GM19238 (cell line): ENCODE data around the gene IL3.
"Not testable (repeated sequence)": the region's sequence is repeated elsewhere in the genome, so short reads cannot be mapped to it uniquely, and the experiment has no call there.

Experiments used
- DNase-seq: peaks from one replicate; pipeline ENCODE4 v3.0.0; 2011; ENCODE audit warnings: low spot score; ENCODE audit not compliant: insufficient read length

Gene IL3

GRCh38 chr5:132093271-132093670, 32.8 kb downstream of the IL3 start:
- DNase-seq = no peak

- DNase-seq = no peak
Measured at GRCh38 chr5:132094393-132095076, 34.1 kb downstream of the IL3 start.

GRCh38 chr5:132095077-132095410, 34.6 kb downstream of the IL3 start:
- no peak for DNase-seq

- DNase-seq = no peak
Measured at GRCh38 chr5:132095424-132095972, 35.0 kb downstream of the IL3 start.

GRCh38 chr5:132096904-132097303, 36.4 kb downstream of the IL3 start:
- no peak for DNase-seq

- DNase-seq = no peak
Measured at GRCh38 chr5:132098151-132098594, 37.7 kb downstream of the IL3 start.

- DNase-seq = no peak
Measured at GRCh38 chr5:132098621-132099020, 38.2 kb downstream of the IL3 start.

GRCh38 chr5:132099076-132099748, 38.8 kb downstream of the IL3 start:
- DNase-seq = no peak

- DNase-seq = no peak
Measured at GRCh38 chr5:132099905-132100304, 39.5 kb downstream of the IL3 start.

- no peak for DNase-seq
Measured at GRCh38 chr5:132100672-132101261, 40.3 kb downstream of the IL3 start.

- no peak for DNase-seq
Measured at GRCh38 chr5:132101385-132101880, 41.0 kb downstream of the IL3 start.

GRCh38 chr5:132102101-132102701, 41.7 kb downstream of the IL3 start:
- no peak for DNase-seq

GRCh38 chr5:132102944-132103331, 42.5 kb downstream of the IL3 start:
- DNase-seq = no peak

GRCh38 chr5:132103332-132103951, 43.0 kb downstream of the IL3 start:
- peak; percentile 62 for DNase-seq

- DNase-seq = no peak
Measured at GRCh38 chr5:132103969-132104391, 43.5 kb downstream of the IL3 start.

- DNase-seq = no peak
Measured at GRCh38 chr5:132104556-132104955, 44.1 kb downstream of the IL3 start.

GRCh38 chr5:132105688-132106087, 45.2 kb downstream of the IL3 start:
- DNase-seq = no peak

- not testable (repeated sequence) for DNase-seq
Measured at GRCh38 chr5:132108495-132108894, 48.0 kb downstream of the IL3 start.

GRCh38 chr5:132108957-132109356, 48.5 kb downstream of the IL3 start:
- DNase-seq = not testable (repeated sequence)

GRCh38 chr5:132109494-132110053, 49.1 kb downstream of the IL3 start:
- no peak for DNase-seq

- DNase-seq = no peak
Measured at GRCh38 chr5:132110195-132110594, 49.7 kb downstream of the IL3 start.
